KMS-11 (cell line): ENCODE results near the gene ATXN7L1.

Experiments used
- H2AFZ ChIP-seq: fragments of 200-600 bp; sonication (generic); 2 replicates; pipeline ENCODE4 v1.6.1; 2016; ENCODE audit warnings: antibody characterized with exemption, mixed run types, low read depth
- H3K27ac ChIP-seq: fragments of 200-600 bp; sonication (generic); 2 replicates; pipeline ENCODE4 v1.6.1; 2016; ENCODE audit warnings: mild to moderate bottlenecking, mixed run types
- H3K27me3 ChIP-seq: fragments of 200-600 bp; sonication (generic); 2 replicates; pipeline ENCODE4 v1.6.1; 2017; ENCODE audit warnings: mild to moderate bottlenecking, low read depth, mixed run types, moderate library complexity; ENCODE audit not compliant: insufficient read depth
- H3K36me3 ChIP-seq: fragments of 200-600 bp; sonication (generic); 2 replicates; pipeline ENCODE4 v1.6.1; 2017; ENCODE audit warnings: mild to moderate bottlenecking, mixed run types; ENCODE audit not compliant: insufficient read depth
- H3K4me1 ChIP-seq: fragments of 200-600 bp; sonication (generic); 2 replicates; pipeline ENCODE4 v1.6.1; 2016; ENCODE audit warnings: mild to moderate bottlenecking, low read depth, mixed run types; ENCODE audit not compliant: poor library complexity, severe bottlenecking
- H3K4me2 ChIP-seq: fragments of 200-600 bp; sonication (generic); 2 replicates; pipeline ENCODE4 v1.7.0; 2016; ENCODE audit warnings: mild to moderate bottlenecking, mixed run types
- H3K4me3 ChIP-seq: fragments of 200-600 bp; sonication (generic); IDR thresholded peaks from 2 replicates; pipeline ENCODE4 v1.6.1; 2017; ENCODE audit warnings: low read depth, low read length, mixed read lengths; ENCODE audit not compliant: insufficient read depth
- H3K79me2 ChIP-seq: fragments of 200-600 bp; sonication (generic); 2 replicates; pipeline ENCODE4 v1.6.1; 2016; ENCODE audit warnings: low read depth, mixed run types; ENCODE audit not compliant: insufficient read depth
- H3K9ac ChIP-seq: fragments of 200-600 bp; sonication (generic); 2 replicates; pipeline ENCODE4 v1.6.1; 2016; ENCODE audit warnings: mild to moderate bottlenecking, mixed run types
- H4K20me1 ChIP-seq: fragments of 200-600 bp; sonication (generic); 2 replicates; pipeline ENCODE4 v1.6.1; 2016; ENCODE audit warnings: mild to moderate bottlenecking, mixed run types; ENCODE audit not compliant: insufficient read depth
- TF ChIP-seq, protein P1 (sequence below): fragments of 200-600 bp; sonication (generic); conservative IDR thresholded peaks from 2 replicates; pipeline ENCODE4 v1.6.1; 2017; ENCODE audit warnings: low read depth, mild to moderate bottlenecking, antibody characterized with exemption, low read length, moderate library complexity, mixed read lengths

ATXN7L1 gene

DNA sequence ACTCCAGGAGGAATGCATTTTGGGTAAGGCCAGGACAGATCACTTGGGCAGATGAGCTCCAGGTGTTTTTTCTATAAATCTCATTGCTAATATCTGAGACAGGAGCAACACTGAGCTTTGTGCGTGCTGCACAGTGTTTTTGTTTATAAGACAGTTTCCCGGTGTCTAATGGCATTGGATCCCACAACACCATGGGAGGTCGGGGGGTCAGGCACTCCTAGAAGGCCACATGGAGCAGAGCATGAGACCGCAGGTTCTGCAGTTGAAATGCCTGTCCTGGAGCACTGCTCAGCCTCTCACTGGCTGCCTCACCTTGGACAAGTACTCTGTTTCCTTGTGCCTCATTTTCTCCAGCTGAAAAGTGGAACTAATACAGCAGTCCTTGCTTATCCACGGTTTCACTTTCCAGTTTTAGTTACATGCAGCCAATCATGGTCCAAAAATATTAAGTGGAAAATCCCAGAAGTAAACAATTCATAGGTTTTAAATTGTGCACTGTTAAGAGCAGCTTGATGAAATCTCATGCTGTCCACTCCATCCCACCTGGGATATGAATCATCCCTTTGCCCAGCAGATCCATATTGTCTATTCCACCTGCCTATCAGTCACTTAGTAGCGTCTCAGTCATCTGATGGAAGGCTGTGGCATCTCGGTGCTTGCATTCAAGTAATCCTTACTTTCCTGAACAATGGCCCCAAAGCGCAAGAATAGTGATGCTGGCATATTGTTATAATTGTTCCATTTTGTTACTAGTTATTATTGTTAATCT, 35.2 kb downstream of the ATXN7L1 start:
- H4K20me1 ChIP-seq = no peaks in the 10 kb centered on the region
- no peak overlapping the region for H3K27ac ChIP-seq
- TF ChIP-seq, protein P1, sequence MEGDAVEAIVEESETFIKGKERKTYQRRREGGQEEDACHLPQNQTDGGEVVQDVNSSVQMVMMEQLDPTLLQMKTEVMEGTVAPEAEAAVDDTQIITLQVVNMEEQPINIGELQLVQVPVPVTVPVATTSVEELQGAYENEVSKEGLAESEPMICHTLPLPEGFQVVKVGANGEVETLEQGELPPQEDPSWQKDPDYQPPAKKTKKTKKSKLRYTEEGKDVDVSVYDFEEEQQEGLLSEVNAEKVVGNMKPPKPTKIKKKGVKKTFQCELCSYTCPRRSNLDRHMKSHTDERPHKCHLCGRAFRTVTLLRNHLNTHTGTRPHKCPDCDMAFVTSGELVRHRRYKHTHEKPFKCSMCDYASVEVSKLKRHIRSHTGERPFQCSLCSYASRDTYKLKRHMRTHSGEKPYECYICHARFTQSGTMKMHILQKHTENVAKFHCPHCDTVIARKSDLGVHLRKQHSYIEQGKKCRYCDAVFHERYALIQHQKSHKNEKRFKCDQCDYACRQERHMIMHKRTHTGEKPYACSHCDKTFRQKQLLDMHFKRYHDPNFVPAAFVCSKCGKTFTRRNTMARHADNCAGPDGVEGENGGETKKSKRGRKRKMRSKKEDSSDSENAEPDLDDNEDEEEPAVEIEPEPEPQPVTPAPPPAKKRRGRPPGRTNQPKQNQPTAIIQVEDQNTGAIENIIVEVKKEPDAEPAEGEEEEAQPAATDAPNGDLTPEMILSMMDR = no peak
- no peaks in the 10 kb centered on the region for H3K4me1 ChIP-seq
- no peaks in the 10 kb centered on the region for H3K36me3 ChIP-seq
- no peak overlapping the region for H3K9ac ChIP-seq
- H3K79me2 ChIP-seq = no peaks in the 10 kb centered on the region
- no peak overlapping the region for H2AFZ ChIP-seq
- H3K27me3 ChIP-seq = no peaks in the 10 kb centered on the region
- no peak overlapping the region for H3K4me3 ChIP-seq
- H3K4me2 ChIP-seq = no peak overlapping the region

DNA sequence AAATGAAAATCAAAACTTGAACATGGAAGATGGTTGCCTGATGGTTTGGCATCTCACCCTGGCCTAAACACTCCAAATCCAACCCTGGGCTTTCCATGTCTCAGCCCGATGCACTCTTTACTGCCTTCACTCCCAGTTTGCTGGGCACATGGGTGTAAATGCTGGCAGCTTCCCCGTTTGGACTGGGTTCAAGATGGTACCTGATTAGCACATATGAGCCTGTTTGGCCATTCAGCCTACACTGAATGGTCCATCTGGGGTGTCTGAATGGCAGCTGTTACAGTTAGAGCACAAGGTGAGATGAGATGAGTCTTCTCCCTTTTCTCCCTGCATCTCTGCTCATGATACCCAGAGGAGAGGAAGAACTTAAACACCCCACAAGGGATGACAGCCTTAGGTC, 37.1 kb downstream of the ATXN7L1 start:
- Histone ChIP-seq H3K4me1 (no peaks in the 10 kb centered on the region), H4K20me1 (no peaks in the 10 kb centered on the region), H3K9ac (no peak overlapping the region), H3K36me3 (no peaks in the 10 kb centered on the region), H2AFZ (no peak overlapping the region), H3K27ac (no peak overlapping the region), H3K4me3 (no peak overlapping the region), H3K27me3 (no peaks in the 10 kb centered on the region), H3K79me2 (no peaks in the 10 kb centered on the region), H3K4me2 (no peak overlapping the region)
- TF ChIP-seq, protein P1 = no peak

- H2AFZ ChIP-seq = no peak overlapping the region
- TF ChIP-seq, protein P1 = no peak
- no peaks in the 10 kb centered on the region for H3K27me3 ChIP-seq
- no peak overlapping the region for H3K4me2 ChIP-seq
- no peaks in the 10 kb centered on the region for H4K20me1 ChIP-seq
- no peaks in the 10 kb centered on the region for H3K36me3 ChIP-seq
- H3K9ac ChIP-seq = no peak overlapping the region
- no peak overlapping the region for H3K4me3 ChIP-seq
- no peaks in the 10 kb centered on the region for H3K79me2 ChIP-seq
- H3K4me1 ChIP-seq = no peaks in the 10 kb centered on the region
- H3K27ac ChIP-seq = no peak overlapping the region
Observed at GRCh38 chr7:105838627-105839231, 37.7 kb downstream of the ATXN7L1 start.

GRCh38 chr7:105837765-105838626, 38.4 kb downstream of the ATXN7L1 start:
- Histone ChIP-seq H3K36me3 (no peaks in the 10 kb centered on the region), H3K79me2 (no peaks in the 10 kb centered on the region), H3K27me3 (no peaks in the 10 kb centered on the region), H3K27ac (no peak overlapping the region), H2AFZ (no peak overlapping the region), H3K9ac (no peak overlapping the region), H3K4me1 (no peaks in the 10 kb centered on the region), H4K20me1 (no peaks in the 10 kb centered on the region), H3K4me2 (no peak overlapping the region), H3K4me3 (no peak overlapping the region)
- TF ChIP-seq, protein P1 = no peak
